D721Med (cell line): Measurements from ENCODE around the gene GYS2.
A peak's percentile ranks its signal among the peaks of the same experiment; 100 is the strongest.

ENCODE experiments used
- DNase-seq: peaks from one replicate; pipeline ENCODE4 v3.0.0; 2011; ENCODE audit warnings: low spot score; ENCODE audit not compliant: insufficient read length
- FAIRE-seq: peaks from 2 replicates; lab custom pipeline; 2011; peaks lifted over from hg19 to GRCh38; lab: Jason Lieb, UNC
- TF ChIP-seq, protein P1 (sequence below): IDR thresholded peaks from 2 replicates; pipeline ENCODE4 v1.5.1; 2012; ENCODE audit warnings: mild to moderate bottlenecking, control low read depth; ENCODE audit not compliant: insufficient read depth; ENCODE audit errors: missing control alignments

Gene GYS2

DNA sequence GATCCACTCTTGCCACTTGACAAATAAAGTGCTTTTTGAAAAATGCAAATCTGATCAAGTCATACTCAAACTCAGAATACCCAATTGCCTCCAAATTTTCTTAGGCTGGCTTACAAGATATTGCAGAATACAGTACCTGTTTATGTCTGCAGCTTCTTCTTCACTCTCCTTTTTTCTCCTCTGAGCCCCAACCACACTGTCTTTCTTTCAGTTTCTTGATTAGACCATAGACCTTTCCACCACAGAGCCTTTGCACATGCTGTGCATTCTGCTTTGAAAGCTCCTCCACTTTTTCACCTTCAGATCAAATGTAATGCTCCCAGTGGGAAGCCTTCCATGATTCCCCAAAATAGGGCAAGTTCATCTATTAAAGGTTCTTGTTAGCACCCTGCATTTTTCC is 13.9 kb upstream of the GYS2 start:
- no peak for DNase-seq
- FAIRE-seq, result no peak
- TF ChIP-seq, protein P1, sequence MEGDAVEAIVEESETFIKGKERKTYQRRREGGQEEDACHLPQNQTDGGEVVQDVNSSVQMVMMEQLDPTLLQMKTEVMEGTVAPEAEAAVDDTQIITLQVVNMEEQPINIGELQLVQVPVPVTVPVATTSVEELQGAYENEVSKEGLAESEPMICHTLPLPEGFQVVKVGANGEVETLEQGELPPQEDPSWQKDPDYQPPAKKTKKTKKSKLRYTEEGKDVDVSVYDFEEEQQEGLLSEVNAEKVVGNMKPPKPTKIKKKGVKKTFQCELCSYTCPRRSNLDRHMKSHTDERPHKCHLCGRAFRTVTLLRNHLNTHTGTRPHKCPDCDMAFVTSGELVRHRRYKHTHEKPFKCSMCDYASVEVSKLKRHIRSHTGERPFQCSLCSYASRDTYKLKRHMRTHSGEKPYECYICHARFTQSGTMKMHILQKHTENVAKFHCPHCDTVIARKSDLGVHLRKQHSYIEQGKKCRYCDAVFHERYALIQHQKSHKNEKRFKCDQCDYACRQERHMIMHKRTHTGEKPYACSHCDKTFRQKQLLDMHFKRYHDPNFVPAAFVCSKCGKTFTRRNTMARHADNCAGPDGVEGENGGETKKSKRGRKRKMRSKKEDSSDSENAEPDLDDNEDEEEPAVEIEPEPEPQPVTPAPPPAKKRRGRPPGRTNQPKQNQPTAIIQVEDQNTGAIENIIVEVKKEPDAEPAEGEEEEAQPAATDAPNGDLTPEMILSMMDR, result no peak

DNA sequence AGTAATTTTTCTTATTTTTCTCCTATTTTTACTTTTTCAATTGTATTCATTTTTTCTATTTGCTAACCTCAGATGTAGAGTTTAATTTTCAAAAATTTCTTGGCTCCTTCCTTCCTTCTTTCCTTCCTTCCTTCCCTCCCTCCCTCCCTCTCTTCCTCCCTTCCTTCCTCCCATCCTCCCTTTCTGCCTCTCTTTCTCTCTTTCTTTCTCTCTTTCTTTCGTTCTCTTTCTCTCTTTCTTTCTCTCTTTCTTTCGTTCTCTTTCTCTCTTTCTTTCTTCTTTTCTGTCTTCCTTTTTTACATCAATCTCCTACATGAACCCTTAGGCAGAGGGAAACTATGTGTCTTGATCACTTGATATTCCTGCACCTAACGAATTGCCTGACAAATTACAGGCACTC is 12.4 kb upstream of the GYS2 start:
- FAIRE-seq, result no peak
- TF ChIP-seq, protein P1, result no peak
- no peak for DNase-seq

DNA sequence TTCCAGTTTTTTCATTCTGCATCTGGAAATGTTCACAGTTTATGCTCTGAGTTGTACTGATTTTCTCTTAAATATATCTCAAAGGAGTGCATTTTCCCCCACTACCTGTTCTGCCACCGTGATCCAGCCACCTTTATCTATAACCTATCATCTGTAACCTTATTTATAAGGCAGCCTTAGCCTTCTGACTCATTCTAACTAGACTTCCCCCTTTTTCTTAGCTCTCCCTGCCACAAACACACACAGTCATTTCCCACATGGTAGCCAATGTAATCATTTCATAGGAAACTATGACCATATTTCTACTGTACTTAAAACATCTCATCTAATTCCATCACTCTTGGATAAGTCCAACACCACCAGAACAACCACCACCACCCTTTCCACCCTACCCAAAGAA is 10.8 kb upstream of the GYS2 start:
- no peak for FAIRE-seq
- DNase-seq, result no peak
- TF ChIP-seq, protein P1, result no peak

DNA sequence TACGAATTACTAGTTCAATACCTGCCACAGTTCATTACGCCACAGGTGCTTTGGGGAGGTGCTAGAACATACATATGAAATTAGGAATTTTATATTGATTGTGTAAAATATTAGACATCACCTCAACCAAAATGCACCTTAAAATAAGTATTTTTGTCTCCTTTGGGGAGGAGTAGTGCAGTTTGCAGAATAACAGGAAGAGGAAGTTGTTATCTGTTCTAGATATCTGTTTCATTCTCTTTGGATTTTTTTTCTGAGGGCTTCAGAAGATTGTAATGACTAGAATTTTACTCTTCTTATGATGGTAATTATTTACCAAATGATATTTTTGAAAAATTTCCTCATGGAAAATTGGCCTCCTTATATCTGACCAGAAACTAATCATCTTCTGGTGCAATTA is 9.9 kb upstream of the GYS2 start:
- TF ChIP-seq, protein P1, result no peak
- FAIRE-seq (no peak), DNase-seq (no peak)

DNA sequence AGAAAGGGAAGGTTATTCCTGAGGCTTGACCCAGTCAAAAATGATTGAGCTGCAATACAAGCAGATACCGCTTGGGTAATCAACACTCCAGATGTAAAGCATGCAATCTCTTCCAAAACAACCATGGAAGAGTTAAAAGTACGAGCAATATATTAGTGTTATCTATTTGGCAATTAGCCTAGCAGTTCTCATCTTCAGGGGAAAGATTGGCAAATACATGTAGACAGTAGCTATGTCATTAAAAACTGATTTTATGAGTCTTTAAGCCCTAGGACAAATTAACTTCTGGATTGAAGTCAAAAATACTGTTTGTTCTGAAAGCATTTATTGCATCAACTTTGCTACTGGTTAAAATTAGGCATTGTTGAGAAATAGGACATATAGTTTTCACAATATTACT is 9.3 kb upstream of the GYS2 start:
- TF ChIP-seq, protein P1, result no peak
- FAIRE-seq (no peak), DNase-seq (no peak)

DNA sequence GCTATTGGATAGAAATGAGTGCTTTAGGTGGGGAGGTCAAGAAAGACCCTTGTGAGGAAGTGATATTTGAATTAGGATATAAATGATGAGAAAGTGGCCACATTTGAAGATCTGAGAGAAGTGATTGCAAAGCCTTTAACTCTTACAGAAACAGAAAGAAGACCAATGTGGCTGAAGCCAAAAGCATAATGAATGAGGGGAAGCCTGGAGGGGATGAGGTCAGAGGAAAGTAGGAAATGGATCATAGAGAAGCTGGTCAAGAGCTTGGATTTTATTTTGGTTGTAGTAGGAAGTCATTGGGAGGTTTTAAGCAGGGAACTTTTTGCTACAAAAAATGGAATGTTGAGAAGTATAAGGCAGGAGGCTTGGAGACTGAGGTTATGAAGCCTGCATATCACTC is 3.5 kb upstream of the GYS2 start:
- FAIRE-seq (no peak), DNase-seq (no peak)
- TF ChIP-seq, protein P1, result no peak

DNA sequence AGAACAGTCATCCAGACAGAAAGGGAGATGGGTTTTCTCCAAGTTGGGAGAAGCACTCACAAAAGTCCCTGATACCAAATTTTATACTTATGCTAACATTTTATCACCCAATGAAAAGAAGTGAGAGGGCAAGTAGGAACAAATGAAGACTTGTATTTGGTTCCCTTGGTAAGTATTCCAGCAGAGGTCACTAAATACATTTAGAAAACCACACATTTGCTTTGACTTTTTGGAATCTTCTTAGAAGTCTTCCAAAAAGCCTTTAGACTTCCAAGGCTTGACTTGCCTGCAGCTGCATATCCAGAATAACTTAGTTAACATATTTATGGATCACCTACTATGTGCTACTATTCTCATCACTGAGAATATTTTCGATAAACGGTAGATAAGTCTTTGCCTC is 3.1 kb upstream of the GYS2 start:
- FAIRE-seq, result no peak
- DNase-seq, result no peak
- TF ChIP-seq, protein P1, result peak; percentile 38
